GM18858 (cell line): ENCODE measurements around the gene PLCB3.

Source experiments
- ATAC-seq: cut with Tn5 transposase; IDR thresholded peaks from one replicate; pipeline ENCODE4 v1.9.1; 2021; ENCODE audit not compliant: unreplicated experiment

PLCB3 gene

GRCh38 chr11:64249563-64250414, 1.5 kb upstream of the PLCB3 start:
- ATAC-seq = no peak

GRCh38 chr11:64250415-64251015, 815 bp upstream of the PLCB3 start:
- no peak for ATAC-seq

GRCh38 chr11:64251753-64252002, 348 bp downstream of the PLCB3 start:
- ATAC-seq = no peak

- ATAC-seq = no peak
Measured at GRCh38 chr11:64252003-64252872, 908 bp downstream of the PLCB3 start.

- ATAC-seq = no peak
Measured at GRCh38 chr11:64253043-64253442, 1.7 kb downstream of the PLCB3 start.

- no peak for ATAC-seq
Measured at GRCh38 chr11:64253481-64253880, 2.2 kb downstream of the PLCB3 start.

- ATAC-seq = no peak
Measured at GRCh38 chr11:64254326-64254725, 3.0 kb downstream of the PLCB3 start.

- no peak for ATAC-seq
Measured at GRCh38 chr11:64255135-64256128, 4.1 kb downstream of the PLCB3 start.

- ATAC-seq = no peak
Measured at GRCh38 chr11:64256300-64256699, 5.0 kb downstream of the PLCB3 start.

- no peak for ATAC-seq
Measured at GRCh38 chr11:64258356-64258755, 7.0 kb downstream of the PLCB3 start.

- no peak for ATAC-seq
Measured at GRCh38 chr11:64258946-64259532, 7.7 kb downstream of the PLCB3 start.

GRCh38 chr11:64259533-64260067, 8.3 kb downstream of the PLCB3 start:
- no peak for ATAC-seq

- no peak for ATAC-seq
Measured at GRCh38 chr11:64260147-64260708, 8.9 kb downstream of the PLCB3 start.

- no peak for ATAC-seq
Measured at GRCh38 chr11:64261556-64262080, 10.3 kb downstream of the PLCB3 start.

GRCh38 chr11:64262271-64263002, 11.1 kb downstream of the PLCB3 start:
- ATAC-seq = no peak

- ATAC-seq = no peak
Measured at GRCh38 chr11:64263021-64263946, 12.0 kb downstream of the PLCB3 start.

GRCh38 chr11:64263947-64264317, 12.6 kb downstream of the PLCB3 start:
- ATAC-seq = no peak

GRCh38 chr11:64264371-64264852, 13.1 kb downstream of the PLCB3 start:
- no peak for ATAC-seq
